Endothelial cell (in vitro differentiated cells): ENCODE measurements around the gene CCL20. TPM values are rescaled to one million over a fixed set of nuclear protein-coding genes. Genes with fewer than 3 reads are reported as not detected.
"Not testable (repeated sequence)": the region's sequence is repeated elsewhere in the genome, so short reads cannot be mapped to it uniquely, and the experiment has no call there.

Experiments used
- DNase-seq: peaks from one replicate; pipeline ENCODE4 v3.0.0; 2021; ENCODE audit warnings: low spot score
- H3K27ac Mint-ChIP-seq: one replicate; pipeline ENCODE4 v1.8.0; 2021; ENCODE audit warnings: mixed read lengths, inconsistent platforms; ENCODE audit not compliant: unreplicated experiment
- H3K27me3 Mint-ChIP-seq: one replicate; pipeline ENCODE4 v1.8.0; 2021; ENCODE audit warnings: mild to moderate bottlenecking, moderate library complexity, mixed read lengths, inconsistent platforms; ENCODE audit not compliant: unreplicated experiment
- H3K36me3 Mint-ChIP-seq: one replicate; pipeline ENCODE4 v1.8.0; 2021; ENCODE audit warnings: mild to moderate bottlenecking, low read depth, mixed read lengths, inconsistent platforms; ENCODE audit not compliant: unreplicated experiment
- H3K4me1 Mint-ChIP-seq: one replicate; pipeline ENCODE4 v1.8.0; 2021; ENCODE audit warnings: mild to moderate bottlenecking, mixed read lengths, inconsistent platforms; ENCODE audit not compliant: unreplicated experiment
- H3K4me3 Mint-ChIP-seq: one replicate; pipeline ENCODE4 v1.8.0; 2021; ENCODE audit warnings: mild to moderate bottlenecking, mixed read lengths, inconsistent platforms; ENCODE audit not compliant: unreplicated experiment
- H3K9me3 Mint-ChIP-seq: one replicate; pipeline ENCODE4 v1.8.0; 2021; ENCODE audit warnings: mixed read lengths, inconsistent platforms; ENCODE audit not compliant: unreplicated experiment
- CTCF ChIP-seq: fragments of 200-600 bp; sonication (generic); IDR thresholded peaks from one replicate; pipeline ENCODE4 v1.5.0; 2021; ENCODE audit warnings: antibody characterized with exemption; ENCODE audit not compliant: unreplicated experiment
- total RNA-seq: library from RNA; stranded (reverse); fragmentation: NEBNext Ultra II Directional; extraction: Animal tissue kit (Norgen Biotek cat#: 25700); gene quantifications from one replicate; pipeline ENCODE4 v1.2.1, GENCODE V29; 2021; ENCODE audit not compliant: unreplicated experiment

The CCL20 gene
- total RNA-seq, 1 donor from 2014 or later = not detected

- no peaks in the 10 kb centered on the region for H3K9me3 Mint-ChIP-seq
- no peak for TF ChIP-seq CTCF
- H3K27ac Mint-ChIP-seq = no peak overlapping the region
- peaks cover 1% of the 10 kb centered on the region for H3K27me3 Mint-ChIP-seq
- H3K36me3 Mint-ChIP-seq = no peaks in the 10 kb centered on the region
- no peaks in the 10 kb centered on the region for H3K4me1 Mint-ChIP-seq
- DNase-seq = no peak
- no peak overlapping the region for H3K4me3 Mint-ChIP-seq
Measured at GRCh38 chr2:227788561-227789018, 25.1 kb upstream of the CCL20 start.

- H3K36me3 Mint-ChIP-seq = no peaks in the 10 kb centered on the region
- H3K9me3 Mint-ChIP-seq = no peaks in the 10 kb centered on the region
- DNase-seq = no peak
- no peak overlapping the region for H3K27ac Mint-ChIP-seq
- no peak for TF ChIP-seq CTCF
- H3K4me1 Mint-ChIP-seq = no peaks in the 10 kb centered on the region
- H3K27me3 Mint-ChIP-seq = no peaks in the 10 kb centered on the region
- no peak overlapping the region for H3K4me3 Mint-ChIP-seq
Measured at GRCh38 chr2:227789803-227790202, 23.8 kb upstream of the CCL20 start.

GRCh38 chr2:227793148-227793712 lies 20.4 kb upstream of the CCL20 start:
- Mint-ChIP-seq H3K4me1 (no peaks in the 10 kb centered on the region), H3K9me3 (no peaks in the 10 kb centered on the region), H3K4me3 (no peak overlapping the region), H3K27me3 (no peaks in the 10 kb centered on the region), H3K27ac (no peak overlapping the region), H3K36me3 (no peaks in the 10 kb centered on the region)
- DNase-seq = no peak
- TF ChIP-seq CTCF = no peak

GRCh38 chr2:227796045-227796711 lies 17.5 kb upstream of the CCL20 start:
- Mint-ChIP-seq H3K27me3 (peaks cover 2% of the 10 kb centered on the region), H3K4me3 (no peak overlapping the region), H3K9me3 (no peaks in the 10 kb centered on the region), H3K4me1 (no peaks in the 10 kb centered on the region), H3K27ac (no peak overlapping the region), H3K36me3 (no peaks in the 10 kb centered on the region)
- TF ChIP-seq CTCF = no peak
- no peak for DNase-seq

- not testable (repeated sequence) for H3K4me3 Mint-ChIP-seq, H3K4me1 Mint-ChIP-seq, H3K9me3 Mint-ChIP-seq, H3K36me3 Mint-ChIP-seq, H3K27ac Mint-ChIP-seq, H3K27me3 Mint-ChIP-seq, DNase-seq
Measured at GRCh38 chr2:227796768-227797167, 16.9 kb upstream of the CCL20 start.
